K562 (cell line): Measurements from ENCODE around the gene PLAC9. TPM values are rescaled to one million over a fixed set of nuclear protein-coding genes. Genes with fewer than 3 reads are reported as not detected.

Experiments used
- ATAC-seq: fragments of 200-7000 bp; cut with Tn5 transposase; 3 replicates; pipeline ENCODE4 v1.9.1; 2020; ENCODE audit warnings: moderate library complexity
- BruUV-seq: library from RNA; stranded (reverse); fragments of 400-500 nt; replicated peaks from 2 replicates; lab custom pipeline; 2021; lab: Mats Ljungman, UMichigan
- CTCF ChIA-PET: fragments of 300-600 bp; formaldehyde crosslinking; extraction: SDS; loops from one replicate; lab custom pipeline; 2021; ENCODE audit warnings: low intra/inter-chr PET ratio; lab: Yijun Ruan, JAX
- POLR2A ChIA-PET: fragments of 300-600, 350-650 bp; sonication (Branson Sonifier 250); formaldehyde crosslinking; extraction: SDS; loops from one replicate; lab custom pipeline; 2021; ENCODE audit warnings: antibody characterized with exemption, inconsistent platforms; lab: Yijun Ruan, JAX
- DNase-seq, 4 experiments: peaks; one replicate each; pipeline versions ENCODE4 v3.0.0 to v3.0.0-alpha.2; 2011 to 2018; ENCODE audit warnings: low spot score in 3 of 4, mixed read lengths in 3 of 4; ENCODE audit errors: extremely low read depth in 1 of 4
- FAIRE-seq: peaks from 2 replicates; lab custom pipeline; 2011; peaks lifted over from hg19 to GRCh38; lab: Jason Lieb, UNC
- H2AFZ ChIP-seq: 2 replicates; pipeline ENCODE4 v1.6.0; 2011; ENCODE audit warnings: low read depth, low read length, control low read depth, inconsistent platforms
- H3K27ac ChIP-seq: fragments of 200-600 bp; 3 replicates; pipeline ENCODE4 v1.8.0; 2011; ENCODE audit warnings: low read depth, mild to moderate bottlenecking, control low read depth, inconsistent platforms, low read length, moderate library complexity, mixed read lengths; ENCODE audit errors: extremely low read depth
- H3K27me3 ChIP-seq, 2 experiments: fragments of 300-600 bp in 1 of 2; 2 replicates in 1 of 2; 3 replicates in 1 of 2; pipeline versions ENCODE4 v1.6.0 to v1.8.0; 2011; ENCODE audit warnings: inconsistent platforms in 2 of 2, low read length in 2 of 2, mild to moderate bottlenecking in 1 of 2, mixed read lengths in 1 of 2, moderate library complexity in 1 of 2; ENCODE audit not compliant: control insufficient read depth in 2 of 2, insufficient read depth in 2 of 2
- H3K36me3 ChIP-seq: fragments of 300-600 bp; 3 replicates; pipeline ENCODE4 v1.8.0; 2011; ENCODE audit warnings: mild to moderate bottlenecking, low read length, inconsistent platforms; ENCODE audit not compliant: control insufficient read depth, insufficient read depth
- H3K4me1 ChIP-seq, 2 experiments: fragments of 200-600 bp in 1 of 2; replicated peaks in 1 of 2; 2 replicates in 1 of 2; 3 replicates in 1 of 2; pipeline versions ENCODE4 v1.5.1 to v1.8.0; 2011; ENCODE audit warnings: inconsistent platforms in 2 of 2, low read length in 2 of 2, mild to moderate bottlenecking in 1 of 2, mixed read lengths in 1 of 2, moderate library complexity in 1 of 2; ENCODE audit not compliant: control insufficient read depth in 2 of 2, insufficient read depth in 2 of 2
- H3K4me2 ChIP-seq: 2 replicates; pipeline ENCODE4 v1.6.1; 2011; ENCODE audit warnings: low read length, control low read depth, inconsistent platforms, mixed read lengths; ENCODE audit not compliant: insufficient read depth
- H3K4me3 ChIP-seq: fragments of 200-600 bp; sonication (generic), shearing (Covaris generic); 2 replicates; pipeline ENCODE4 v1.5.1; 2016; ENCODE audit warnings: control low read depth, inconsistent platforms
- H3K79me2 ChIP-seq: fragments of 200-600 bp; 3 replicates; pipeline ENCODE4 v1.8.0; 2011; ENCODE audit warnings: low read length, inconsistent platforms; ENCODE audit not compliant: control insufficient read depth, insufficient read depth
- H3K9ac ChIP-seq, 2 experiments: 2 replicates each; pipeline versions ENCODE4 v1.6.0 to v1.6.1; 2011; ENCODE audit warnings: low read depth in 2 of 2, low read length in 2 of 2, control low read depth in 1 of 2, inconsistent platforms in 1 of 2, mild to moderate bottlenecking in 1 of 2, mixed read lengths in 1 of 2; ENCODE audit not compliant: insufficient read depth in 1 of 2
- H3K9me1 ChIP-seq: one replicate; pipeline ENCODE4 v1.6.0; 2011; ENCODE audit warnings: inconsistent platforms, mild to moderate bottlenecking, low read length, moderate library complexity; ENCODE audit not compliant: control insufficient read depth, insufficient read depth
- H3K9me3 ChIP-seq: replicated peaks from 2 replicates; pipeline ENCODE4 v1.5.1; 2011; ENCODE audit warnings: low read depth, low read length, inconsistent platforms; ENCODE audit not compliant: control insufficient read depth, insufficient read depth
- H4K20me1 ChIP-seq: replicated peaks from 2 replicates; pipeline ENCODE4 v1.6.1; 2011; ENCODE audit warnings: low read length, inconsistent platforms, mixed read lengths; ENCODE audit not compliant: control insufficient read depth, insufficient read depth
- ERF ChIP-seq: fragments of 450-650 bp; formaldehyde crosslinking; IDR thresholded peaks from 2 replicates; pipeline ENCODE4 v1.4.0; 2020; ENCODE audit warnings: mild to moderate bottlenecking, mixed read lengths
- MGA ChIP-seq: fragments of 450-650 bp; IDR thresholded peaks from 2 replicates; pipeline ENCODE4 v1.6.1; 2016; ENCODE audit warnings: mild to moderate bottlenecking, moderate library complexity
- TSC22D4 ChIP-seq: fragments of 450-650 bp; IDR thresholded peaks from 2 replicates; pipeline ENCODE4 v1.6.1; 2016; ENCODE audit warnings: missing genetic modification characterization, missing biosample characterization, control low read depth
- WGBS: fragments of 100-300 bp; shearing (Covaris generic); methylation state at CpG from one replicate; pipeline ENCODE4 v1.1.6; 2016; ENCODE audit warnings: low coverage, mixed read lengths; ENCODE audit not compliant: insufficient coverage; ENCODE audit errors: missing lambda C conversion rate; 5-methylcytosine and 5-hydroxymethylcytosine counted together
- in situ Hi-C: fragments of 300-500 bp; cut with MboI; formaldehyde crosslinking; loops from 4 replicates; pipeline ENCODE4 v1.15.0; 2018; ENCODE audit warnings: inconsistent platforms, mixed read lengths
- intact Hi-C: fragments of 100-400 bp; cut with micrococcal nuclease; formaldehyde crosslinking; loops from 2 replicates; pipeline ENCODE4 v1.14.2; 2022
- polyA plus RNA-seq, 8 experiments: library from polyadenylated mRNA; depleted of rRNA in 4 of 8; stranded (reverse) in 5 of 8; unstranded in 3 of 8; fragments of >200 nt; fragmentation: Nextera tagmentation in 2 of 8; fragmentation: Illumina TruSeq in 1 of 8; extraction: Ambion mirVana in 2 of 8; extraction: Trizol in 1 of 8; gene quantifications; 2 replicates each; pipeline versions ENCODE4 v1.2.1 to v1.2.3, GENCODE V29; 2011 to 2014; ENCODE audit warnings: inconsistent platforms in 1 of 8, missing spikeins in 1 of 8
- total RNA-seq, 7 experiments: library from RNA; depleted of rRNA in 6 of 7; stranded (reverse); fragments of >200 nt in 6 of 7; fragmentation: Illumina TruSeq in 2 of 7; extraction: Trizol in 2 of 7; gene quantifications; 2 replicates each; pipeline versions ENCODE4 v1.2.1 to v1.2.3, GENCODE V29; 2011 to 2021; ENCODE audit warnings: low replicate concordance in 1 of 7

The PLAC9 gene
- total and polyA plus RNA-seq, 9 of the 15 experiments (the other 6 are each of a cell fraction or from before 2014, with no cell fraction given) = not detected

- Histone ChIP-seq H3K79me2 (no peaks in the 10 kb centered on the region), H3K27ac (no peak overlapping the region), H3K9me3 (0 out of 2 replicates have a peak, but pooled peaks cover 4% of the 10 kb centered on the region), H3K4me3 (no peak overlapping the region), H3K4me2 (no peak overlapping the region), H3K9me1 (no peaks in the 10 kb centered on the region), H2AFZ (no peak overlapping the region), H3K9ac (no peak overlapping the region), H3K4me1 (no peaks in the 10 kb centered on the region), H3K27me3 (no peaks in the 10 kb centered on the region), H3K36me3 (peaks cover 34% of the 10 kb centered on the region; the same call in 2 of the 3 replicates), H4K20me1 (no peaks in the 10 kb centered on the region)
- ChIA-PET POLR2A (interaction anchor here (1.2 to 1.6 kb wide), 2 partner anchors 30 to 53 kb away, joined by 3 to 6 read pairs; no protein-coding TSS in a partner anchor), CTCF (no interaction called here)
- intact Hi-C loops (no loop called here), in situ Hi-C loops (loop anchor here (5.0 kb wide), 1 partner anchor 62 kb away; no protein-coding TSS in a partner anchor)
- BruUV-seq = TSS peak; percentile 15
- ATAC-seq = no peak
- no peak for TF ChIP-seq TSC22D4 (tag)
- TF ChIP-seq ERF = 0 out of 2 replicates have a peak, but pooled peaks have one; percentile 29
- TF ChIP-seq MGA = 0 out of 2 replicates have a peak, but pooled peaks have one; percentile 31
- no peak for DNase-seq
- 50% methylated on average over 2 of the region's 2 CpGs for WGBS
- FAIRE-seq = no peak
Measured at GRCh38 chr10:80150172-80150571, 17.6 kb downstream of the PLAC9 start.
